HepG2 (cell line): ENCODE data around the gene RGS13. TPM values are rescaled to one million over a fixed set of nuclear protein-coding genes. Genes with fewer than 3 reads are reported as not detected.

Experiments used
- ATAC-seq: fragments of 200-7000 bp; cut with Tn5 transposase; 3 replicates; pipeline ENCODE4 v1.9.1; 2020; ENCODE audit warnings: mild to moderate bottlenecking, moderate library complexity
- BruUV-seq: library from RNA; stranded (reverse); fragments of 400-500 nt; replicated peaks from 2 replicates; lab custom pipeline; 2021; lab: Mats Ljungman, UMichigan
- CTCF ChIA-PET: fragments of 300-600 bp; formaldehyde crosslinking; extraction: SDS; loops from one replicate; lab custom pipeline; 2021; ENCODE audit warnings: low total read pairs, inconsistent platforms, low intra/inter-chr PET ratio; lab: Yijun Ruan, JAX
- POLR2A ChIA-PET: fragments of 350-600 bp; sonication (Branson Sonifier 250); formaldehyde crosslinking; loops from one replicate; lab custom pipeline; 2020; ENCODE audit warnings: antibody characterized with exemption, inconsistent platforms; lab: Yijun Ruan, JAX
- DNase-seq: peaks from one replicate; pipeline ENCODE4 v3.0.0-alpha.2; 2015; ENCODE audit warnings: low spot score
- FAIRE-seq: peaks from 3 replicates; lab custom pipeline; 2011; peaks lifted over from hg19 to GRCh38; lab: Jason Lieb, UNC
- H2AFZ ChIP-seq: one replicate; pipeline ENCODE4 v1.6.1; 2011; ENCODE audit warnings: low read length, inconsistent platforms
- H3K27ac ChIP-seq: fragments of 300-600 bp; 3 replicates; pipeline ENCODE4 v1.8.0; 2011; ENCODE audit warnings: mixed run types, mild to moderate bottlenecking, mixed read lengths, low read length, inconsistent platforms; ENCODE audit not compliant: insufficient read depth; ENCODE audit errors: extremely low read length
- H3K27me3 ChIP-seq, 2 experiments: fragments of 200-600 bp in 1 of 2; 2 replicates in 1 of 2; 3 replicates in 1 of 2; pipeline versions ENCODE4 v1.6.0 to v1.8.0; 2011; ENCODE audit warnings: low read length in 2 of 2, mild to moderate bottlenecking in 2 of 2, moderate library complexity in 2 of 2, inconsistent platforms in 1 of 2; ENCODE audit not compliant: insufficient read depth in 2 of 2, control insufficient read depth in 1 of 2
- H3K36me3 ChIP-seq, 2 experiments: fragments of 200-600 bp in 1 of 2; replicated peaks in 1 of 2; 2 replicates in 1 of 2; 3 replicates in 1 of 2; pipeline versions ENCODE4 v1.5.1 to v1.8.0; 2011; ENCODE audit warnings: low read length in 2 of 2, inconsistent platforms in 1 of 2; ENCODE audit not compliant: insufficient read depth in 2 of 2, control insufficient read depth in 1 of 2
- H3K4me1 ChIP-seq: 2 replicates; pipeline ENCODE4 v1.5.1; 2012; ENCODE audit warnings: low read length, inconsistent platforms; ENCODE audit not compliant: insufficient read depth
- H3K4me2 ChIP-seq: 2 replicates; pipeline ENCODE4 v1.6.0; 2011; ENCODE audit warnings: low read depth, low read length, inconsistent platforms
- H3K4me3 ChIP-seq, 3 experiments: fragments of 200-600 bp in 1 of 3; sonication (generic), shearing (Covaris generic) in 1 of 3; replicated peaks in 1 of 3; 2 replicates each; pipeline ENCODE4 v1.5.1; 2011 to 2016; ENCODE audit warnings: low read length in 3 of 3, inconsistent platforms in 2 of 3, low read depth in 2 of 3, mild to moderate bottlenecking in 2 of 3, control low read depth in 1 of 3, mixed read lengths in 1 of 3; ENCODE audit not compliant: insufficient read depth in 1 of 3
- H3K79me2 ChIP-seq: one replicate; pipeline ENCODE4 v1.6.1; 2011; ENCODE audit warnings: low read length, inconsistent platforms; ENCODE audit not compliant: insufficient read depth
- H3K9ac ChIP-seq: 2 replicates; pipeline ENCODE4 v1.6.0; 2011; ENCODE audit warnings: mild to moderate bottlenecking, low read depth, low read length, inconsistent platforms; ENCODE audit not compliant: insufficient read depth
- H3K9me3 ChIP-seq: 2 replicates; pipeline ENCODE4 v1.5.1; 2012; ENCODE audit warnings: mild to moderate bottlenecking, low read length
- H4K20me1 ChIP-seq: 2 replicates; pipeline ENCODE4 v1.6.0; 2011; ENCODE audit warnings: inconsistent platforms, mild to moderate bottlenecking, low read length, moderate library complexity; ENCODE audit not compliant: insufficient read depth
- BORCS8-MEF2B ChIP-seq: sonication (generic); formaldehyde crosslinking; IDR thresholded peaks from 2 replicates; pipeline ENCODE4 v1.8.0; 2022; ENCODE audit warnings: mild to moderate bottlenecking, missing genetic modification reagents
- PCBP1 ChIP-seq: fragments of 200-400 bp; formaldehyde crosslinking; IDR thresholded peaks from 2 replicates; pipeline ENCODE4 v1.6.1; 2017; ENCODE audit warnings: mild to moderate bottlenecking, low read depth, low read length, borderline replicate concordance
- RFXAP ChIP-seq: sonication (generic); formaldehyde crosslinking; IDR thresholded peaks from 2 replicates; pipeline ENCODE4 v1.4.0; 2020; ENCODE audit warnings: missing genetic modification reagents, borderline replicate concordance
- SAP130 ChIP-seq: IDR thresholded peaks from 2 replicates; pipeline ENCODE4 v1.6.1; 2016; ENCODE audit warnings: low read depth
- ZFP36L1 ChIP-seq: sonication (generic); formaldehyde crosslinking; IDR thresholded peaks from 2 replicates; pipeline ENCODE4 v1.8.0; 2022; ENCODE audit warnings: mild to moderate bottlenecking, missing genetic modification reagents, moderate library complexity
- WGBS: methylation state at CpG from one replicate; pipeline ENCODE4 v1.1.6; 2017; ENCODE audit warnings: low lambda C conversion rate; 5-methylcytosine and 5-hydroxymethylcytosine counted together
- in situ Hi-C: cut with HindIII; loops from 2 replicates; pipeline ENCODE4 v1.10.0; 2017; ENCODE audit warnings: low pct_unique_long_range_greater_than_20kb; ENCODE audit not compliant: extremely low pct_ligation_motif_present
- intact Hi-C: fragments of 100-400 bp; cut with micrococcal nuclease; formaldehyde crosslinking; loops from one replicate; pipeline ENCODE4 v1.10.0; 2022; ENCODE audit not compliant: unreplicated experiment
- polyA plus RNA-seq, 8 experiments: library from polyadenylated mRNA; depleted of rRNA in 3 of 8; stranded (reverse) in 7 of 8; unstranded in 1 of 8; fragments of >200 nt; fragmentation: Illumina TruSeq in 4 of 8; extraction: Trizol in 4 of 8; gene quantifications; 2 replicates each; pipeline versions ENCODE4 v1.2.1 to v1.2.3, GENCODE V29; 2011 to 2016; ENCODE audit warnings: low read depth in 4 of 8, missing spikeins in 1 of 8, mixed read lengths in 1 of 8; ENCODE audit not compliant: insufficient read depth in 1 of 8
- total RNA-seq, 5 experiments: library from RNA; depleted of rRNA; stranded (reverse); fragments of >200 nt; fragmentation: Illumina TruSeq; extraction: Trizol; gene quantifications; 2 replicates each; pipeline ENCODE4 v1.2.3, GENCODE V29; 2016; ENCODE audit warnings: low read depth in 1 of 5
- TF ChIP-seq, protein P1 (sequence below), 2 experiments: fragments of 450-650 bp in 1 of 2; sonication (generic) in 1 of 2; formaldehyde crosslinking; IDR thresholded peaks; 2 replicates each; pipeline versions ENCODE4 v1.5.0 to v1.8.0; 2020 to 2022; ENCODE audit warnings: mild to moderate bottlenecking in 1 of 2, missing genetic modification reagents in 1 of 2
- TF ChIP-seq, protein P2 (sequence below): sonication (generic); formaldehyde crosslinking; IDR thresholded peaks from 2 replicates; pipeline ENCODE4 v1.8.0; 2022; ENCODE audit warnings: mild to moderate bottlenecking, missing genetic modification reagents, borderline replicate concordance
- TF ChIP-seq, protein P3 (sequence below): sonication (generic); formaldehyde crosslinking; IDR thresholded peaks from 2 replicates; pipeline ENCODE4 v1.9.0; 2021; ENCODE audit warnings: missing genetic modification reagents, borderline replicate concordance

Gene RGS13
- total and polyA plus RNA-seq, 2 of the 13 experiments (the other 11 are each of a cell fraction or from before 2014, with no cell fraction given): not detected

DNA sequence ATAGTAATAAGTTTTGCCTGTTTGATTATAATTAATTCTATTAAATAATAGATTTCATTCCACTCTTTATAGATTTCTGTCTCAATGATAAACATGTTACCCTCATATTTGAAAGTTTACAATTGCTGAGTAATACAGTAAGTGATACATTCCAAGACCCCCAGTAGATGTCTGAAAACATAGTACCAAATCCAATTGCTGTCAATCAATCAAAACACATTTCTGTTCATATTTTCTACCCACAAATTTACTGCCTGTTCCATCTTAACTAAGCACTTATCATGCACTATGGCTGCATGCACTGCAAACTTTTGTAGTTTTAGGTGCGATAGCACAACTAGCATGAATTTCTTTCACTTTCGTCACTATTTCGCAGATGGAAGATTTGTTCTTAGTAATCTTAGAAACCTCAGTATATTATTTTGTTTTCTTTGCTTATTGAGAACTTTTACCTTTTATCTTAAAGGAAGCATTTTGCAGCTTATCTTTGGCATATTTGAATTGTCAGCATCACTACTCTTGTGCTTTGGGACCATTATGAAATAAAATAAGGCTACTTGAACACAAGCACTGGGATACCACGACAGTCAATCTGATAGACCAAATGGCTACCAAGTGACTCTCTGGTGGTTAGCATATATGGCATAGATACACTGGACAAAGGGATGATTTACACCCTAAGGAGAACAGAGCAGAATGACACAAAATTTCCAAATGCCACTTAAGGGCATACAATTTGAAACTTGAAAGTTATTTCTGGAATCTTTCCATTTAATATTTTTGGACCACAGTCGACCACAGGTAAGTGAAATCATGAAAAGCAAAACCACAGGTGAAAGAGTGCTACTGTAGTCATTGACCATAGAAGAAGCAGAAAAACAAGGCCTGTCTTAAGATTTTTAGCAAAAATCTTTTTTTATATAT is 67.6 kb downstream of the RGS13 start:
- FAIRE-seq (no peak), DNase-seq (no peak), ATAC-seq (no peak)
- H3K9ac ChIP-seq: no peak overlapping the region
- POLR2A ChIA-PET: no interaction called here
- H3K9me3 ChIP-seq: no peaks in the 10 kb centered on the region
- WGBS: 97% methylated on average over 5 of the region's 5 CpGs
- in situ Hi-C loops: no loop called here
- no peak overlapping the region for H3K4me3 ChIP-seq
- no peaks in the 10 kb centered on the region for H4K20me1 ChIP-seq
- no peaks in the 10 kb centered on the region for H3K36me3 ChIP-seq
- H3K27me3 ChIP-seq: no peaks in the 10 kb centered on the region
- BruUV-seq: no TSS peak
- intact Hi-C loops: no loop called here
- no peak overlapping the region for H3K4me2 ChIP-seq
- no peak overlapping the region for H2AFZ ChIP-seq
- H3K27ac ChIP-seq: no peak overlapping the region
- H3K79me2 ChIP-seq: no peaks in the 10 kb centered on the region
- peaks cover 98% of the 10 kb centered on the region for H3K4me1 ChIP-seq
- no peak for TF ChIP-seq PCBP1
- TF ChIP-seq, protein P1, sequence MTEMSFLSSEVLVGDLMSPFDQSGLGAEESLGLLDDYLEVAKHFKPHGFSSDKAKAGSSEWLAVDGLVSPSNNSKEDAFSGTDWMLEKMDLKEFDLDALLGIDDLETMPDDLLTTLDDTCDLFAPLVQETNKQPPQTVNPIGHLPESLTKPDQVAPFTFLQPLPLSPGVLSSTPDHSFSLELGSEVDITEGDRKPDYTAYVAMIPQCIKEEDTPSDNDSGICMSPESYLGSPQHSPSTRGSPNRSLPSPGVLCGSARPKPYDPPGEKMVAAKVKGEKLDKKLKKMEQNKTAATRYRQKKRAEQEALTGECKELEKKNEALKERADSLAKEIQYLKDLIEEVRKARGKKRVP (CRISPR knock-in tag; IDR thresholded peaks at IDR 0.05): no peak
- TF ChIP-seq BORCS8-MEF2B: no peak
- TF ChIP-seq, protein P2, sequence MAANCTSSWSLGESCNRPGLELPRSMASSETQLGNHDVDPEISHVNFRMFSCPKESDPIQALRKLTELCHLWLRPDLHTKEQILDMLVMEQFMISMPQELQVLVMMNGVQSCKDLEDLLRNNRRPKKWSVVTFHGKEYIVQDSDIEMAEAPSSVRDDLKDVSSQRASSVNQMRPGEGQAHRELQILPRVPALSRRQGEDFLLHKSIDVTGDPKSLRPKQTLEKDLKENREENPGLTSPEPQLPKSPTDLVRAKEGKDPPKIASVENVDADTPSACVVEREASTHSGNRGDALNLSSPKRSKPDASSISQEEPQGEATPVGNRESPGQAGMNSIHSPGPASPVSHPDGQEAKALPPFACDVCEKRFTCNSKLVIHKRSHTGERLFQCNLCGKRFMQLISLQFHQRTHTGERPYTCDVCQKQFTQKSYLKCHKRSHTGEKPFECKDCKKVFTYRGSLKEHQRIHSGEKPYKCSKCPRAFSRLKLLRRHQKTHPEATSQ (CRISPR knock-in tag): no peak
- TF ChIP-seq SAP130: no peak
- TF ChIP-seq ZFP36L1 (CRISPR knock-in tag): no peak
- TF ChIP-seq RFXAP: no peak
- TF ChIP-seq, protein P3, sequence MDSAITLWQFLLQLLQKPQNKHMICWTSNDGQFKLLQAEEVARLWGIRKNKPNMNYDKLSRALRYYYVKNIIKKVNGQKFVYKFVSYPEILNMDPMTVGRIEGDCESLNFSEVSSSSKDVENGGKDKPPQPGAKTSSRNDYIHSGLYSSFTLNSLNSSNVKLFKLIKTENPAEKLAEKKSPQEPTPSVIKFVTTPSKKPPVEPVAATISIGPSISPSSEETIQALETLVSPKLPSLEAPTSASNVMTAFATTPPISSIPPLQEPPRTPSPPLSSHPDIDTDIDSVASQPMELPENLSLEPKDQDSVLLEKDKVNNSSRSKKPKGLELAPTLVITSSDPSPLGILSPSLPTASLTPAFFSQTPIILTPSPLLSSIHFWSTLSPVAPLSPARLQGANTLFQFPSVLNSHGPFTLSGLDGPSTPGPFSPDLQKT (CRISPR knock-in tag): no peak
- CTCF ChIA-PET: no interaction called here
